Coronary artery (tissue), 2 donors: ENCODE results near the gene NAALADL1.
"Not testable (repeated sequence)": the region's sequence is repeated elsewhere in the genome, so short reads cannot be mapped to it uniquely, and the experiment has no call there.

Source experiments
- DNase-seq: peaks from one replicate; pipeline ENCODE4 v3.0.0-alpha.2; 2017; ENCODE audit warnings: low spot score
- H3K27ac ChIP-seq, 2 donors: fragments of 200-600 bp; sonication (generic); one replicate each; pipeline ENCODE4 v1.5.1; 2016 to 2019
- H3K4me3 ChIP-seq: fragments of 200-600 bp; sonication (generic); 2 replicates; pipeline ENCODE4 v1.5.1; 2016; ENCODE audit warnings: mild to moderate bottlenecking, moderate library complexity
- CTCF ChIP-seq: fragments of 200-600 bp; sonication (generic); IDR thresholded peaks from one replicate; pipeline ENCODE4 v1.5.1; 2019; ENCODE audit warnings: antibody characterized with exemption

Gene NAALADL1

DNA sequence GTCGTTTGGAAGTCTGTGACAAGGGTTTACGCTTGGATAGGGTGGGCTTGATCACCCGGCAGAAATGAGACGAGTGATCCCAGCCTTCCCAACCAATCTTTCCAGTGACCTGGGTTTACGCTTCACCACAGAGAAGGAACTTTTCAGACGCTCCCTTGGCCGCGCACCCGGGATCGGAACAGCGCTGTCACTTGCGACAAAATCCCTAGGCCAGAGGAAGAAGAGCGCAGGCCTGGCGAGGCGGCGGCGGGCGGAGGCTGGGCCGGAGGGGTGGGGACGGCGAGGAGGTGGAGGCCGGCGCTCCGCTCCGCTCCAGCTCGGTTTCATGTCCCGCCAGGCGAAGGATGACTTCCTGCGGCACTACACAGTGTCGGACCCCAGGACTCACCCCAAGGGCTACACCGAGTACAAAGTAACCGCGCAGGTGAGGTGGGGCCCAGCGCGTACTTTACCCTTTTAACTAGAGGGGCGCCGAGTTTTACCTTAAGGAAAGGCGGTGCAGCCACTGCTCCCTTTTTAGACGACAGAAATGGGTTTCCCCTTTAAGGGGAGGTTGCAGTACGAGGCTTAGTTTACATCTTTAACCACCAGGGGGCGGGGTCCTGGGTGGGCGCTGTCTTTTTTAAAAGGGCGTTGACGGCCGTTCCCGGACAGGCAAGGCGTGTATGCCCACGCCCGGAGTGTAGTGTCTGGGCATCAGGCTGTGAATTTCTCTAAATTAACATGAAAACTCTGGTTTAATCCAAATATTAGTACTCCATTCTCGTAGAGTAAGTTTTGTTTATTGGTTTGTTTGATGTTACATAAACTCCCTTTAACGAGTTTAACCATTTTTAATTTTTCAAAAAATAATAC lies 30.9 kb downstream of the NAALADL1 start, which contains the start of gene SNX15:
TSS of gene SNX15 (plus strand) at position 227 of the 855 bp plus-strand sequence. CDS start at position 326, 99 bp downstream.
- peak; percentile 70 for TF ChIP-seq CTCF
- H3K4me3 ChIP-seq, result peak within 1 kb of the TSS; percentile 84

GRCh38 chr11:65026810-65027209 lies 31.5 kb downstream of the NAALADL1 start:
- no peak for TF ChIP-seq CTCF
- peak overlapping the region; percentile 84 for H3K4me3 ChIP-seq
- DNase-seq, result no peak
- H3K27ac ChIP-seq, result peak overlapping the region; percentile 74 to 92

More for the DNA sequence above, 30.9 kb downstream of the NAALADL1 start, which contains the start of gene SNX15:
- peak; percentile 93 for DNase-seq
- H3K27ac ChIP-seq, result peak within 1 kb of the TSS; percentile 74 to 92

DNA sequence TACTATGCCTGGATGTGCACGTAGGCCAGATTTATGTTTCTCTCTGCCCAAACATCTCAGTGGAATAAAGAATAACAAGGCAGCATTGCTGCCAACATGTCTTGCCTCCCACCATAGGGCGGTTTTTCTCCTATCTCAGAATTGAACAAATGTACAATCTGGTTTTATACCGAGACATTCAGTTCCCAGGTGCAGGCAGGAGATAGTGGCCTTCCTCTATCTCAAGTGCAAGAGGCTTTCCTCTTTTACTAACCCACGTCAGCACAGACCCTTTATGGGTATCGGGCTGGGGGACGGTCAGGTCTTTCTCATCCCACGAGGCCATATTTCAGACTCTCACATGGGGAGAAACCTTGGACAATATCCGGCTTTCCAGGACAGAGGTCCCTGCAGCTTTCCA lies 34.9 kb downstream of the NAALADL1 start:
- not testable (repeated sequence) for H3K27ac ChIP-seq, H3K4me3 ChIP-seq, DNase-seq

DNA sequence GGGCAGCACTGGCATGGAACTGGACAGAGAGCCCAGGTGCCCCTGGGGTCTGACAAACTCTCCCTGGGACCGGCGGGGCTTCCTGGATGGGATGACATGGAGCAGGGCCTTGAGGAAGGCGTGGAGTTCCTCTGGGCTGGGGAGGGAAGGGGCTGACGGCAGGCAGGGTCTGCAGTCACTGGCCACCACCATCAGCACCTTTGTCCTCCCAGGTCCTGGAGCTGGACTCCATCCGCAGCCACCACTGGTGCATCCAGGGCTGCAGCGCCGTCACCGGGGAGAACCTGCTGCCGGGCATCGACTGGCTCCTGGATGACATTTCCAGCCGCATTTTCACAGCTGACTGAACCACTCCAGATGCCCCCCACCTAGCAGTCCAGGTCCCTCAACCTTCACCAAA lies 36.8 kb downstream of the NAALADL1 start:
- no peak for DNase-seq
- H3K27ac ChIP-seq, result no peak overlapping the region
- H3K4me3 ChIP-seq, result no peak overlapping the region
- TF ChIP-seq CTCF, result no peak

DNA sequence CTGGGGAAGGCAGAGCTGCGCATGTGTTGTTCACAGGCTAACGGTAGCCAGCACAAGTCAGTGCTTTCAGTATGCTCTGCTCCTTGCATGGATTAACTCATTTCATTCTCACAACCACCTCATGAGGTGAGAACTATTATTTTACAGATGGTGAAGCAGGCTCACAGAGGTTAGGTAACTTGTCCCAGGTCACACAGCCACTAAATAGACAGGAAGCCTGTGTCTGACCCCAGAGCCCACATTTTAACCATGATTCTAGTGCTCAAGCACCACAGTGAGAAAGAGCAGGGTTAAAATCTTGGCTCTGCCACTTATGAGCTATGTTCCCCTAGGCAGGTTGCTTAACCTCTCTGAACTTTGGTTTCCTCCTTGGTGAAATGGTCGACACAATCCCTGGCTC lies 37.4 kb downstream of the NAALADL1 start:
- no peak for DNase-seq
- no peak overlapping the region for H3K4me3 ChIP-seq
- no peak for TF ChIP-seq CTCF
- no peak overlapping the region for H3K27ac ChIP-seq

DNA sequence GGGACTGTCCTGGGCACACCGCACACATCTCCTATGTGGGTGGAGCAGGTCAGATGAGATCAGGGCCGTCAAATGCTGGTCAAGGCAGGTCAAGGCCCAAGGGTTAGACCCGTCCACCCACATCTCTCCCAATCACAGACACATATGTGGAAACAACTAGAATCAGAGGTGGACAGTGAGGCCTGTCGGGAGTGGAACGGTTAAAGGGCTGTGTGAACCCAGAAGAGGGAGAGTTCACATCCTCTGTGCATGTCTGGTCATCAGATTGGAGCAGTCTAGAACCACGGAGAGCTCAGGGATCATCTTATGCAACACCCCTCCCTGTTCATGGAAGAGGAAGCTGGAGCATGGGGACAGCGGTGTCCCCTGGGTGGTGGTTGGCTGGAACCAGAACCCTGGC lies 38.5 kb downstream of the NAALADL1 start:
- no peak for DNase-seq
- Histone ChIP-seq H3K27ac (no peak overlapping the region), H3K4me3 (no peak overlapping the region)
- no peak for TF ChIP-seq CTCF

DNA sequence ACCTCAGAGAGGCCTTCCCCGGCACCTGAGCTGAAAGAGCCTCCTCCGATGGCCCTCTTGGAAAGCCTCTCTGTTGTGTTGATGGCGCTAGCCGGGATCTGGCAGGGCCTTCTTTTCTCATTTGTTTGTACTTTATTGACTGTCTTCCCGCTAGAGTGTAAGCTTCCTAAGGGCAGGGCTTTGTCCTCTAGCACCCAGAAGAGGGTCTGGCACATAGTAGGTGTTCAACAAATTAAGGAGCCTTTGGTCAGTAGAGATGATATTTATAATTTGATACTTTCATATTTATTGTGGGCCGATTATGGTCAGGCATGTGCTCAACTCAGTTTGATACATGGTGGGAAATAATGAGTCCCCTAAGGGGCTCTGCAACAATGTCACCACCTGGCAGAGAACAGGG lies 40.4 kb downstream of the NAALADL1 start:
- H3K4me3 ChIP-seq, result no peak overlapping the region
- H3K27ac ChIP-seq, result no peak overlapping the region
- no peak for TF ChIP-seq CTCF
- DNase-seq, result no peak
